Gastroesophageal sphincter (tissue), 3 donors: ENCODE measurements around the gene GALNT18.

Experiments
- CTCF ChIP-seq, 4 experiments: fragments of 200-600 bp in 2 of 4; fragments of 450-650 bp in 2 of 4; sonication (generic) in 1 of 4; IDR thresholded peaks; one replicate each; pipeline ENCODE4 v1.5.1; 2017 to 2019; ENCODE audit warnings: antibody characterized with exemption in 4 of 4, mild to moderate bottlenecking in 2 of 4, moderate library complexity in 2 of 4
- EP300 ChIP-seq: sonication (generic); formaldehyde crosslinking; IDR thresholded peaks from one replicate; pipeline ENCODE4 v1.6.1; 2017; ENCODE audit warnings: antibody characterized with exemption, mild to moderate bottlenecking
- POLR2A ChIP-seq, 2 donors: fragments of 450-650 bp; IDR thresholded peaks; one replicate each; pipeline ENCODE4 v1.6.1; 2017; ENCODE audit warnings: antibody characterized with exemption in 2 of 2, mild to moderate bottlenecking in 2 of 2, moderate library complexity in 1 of 2

DNA sequence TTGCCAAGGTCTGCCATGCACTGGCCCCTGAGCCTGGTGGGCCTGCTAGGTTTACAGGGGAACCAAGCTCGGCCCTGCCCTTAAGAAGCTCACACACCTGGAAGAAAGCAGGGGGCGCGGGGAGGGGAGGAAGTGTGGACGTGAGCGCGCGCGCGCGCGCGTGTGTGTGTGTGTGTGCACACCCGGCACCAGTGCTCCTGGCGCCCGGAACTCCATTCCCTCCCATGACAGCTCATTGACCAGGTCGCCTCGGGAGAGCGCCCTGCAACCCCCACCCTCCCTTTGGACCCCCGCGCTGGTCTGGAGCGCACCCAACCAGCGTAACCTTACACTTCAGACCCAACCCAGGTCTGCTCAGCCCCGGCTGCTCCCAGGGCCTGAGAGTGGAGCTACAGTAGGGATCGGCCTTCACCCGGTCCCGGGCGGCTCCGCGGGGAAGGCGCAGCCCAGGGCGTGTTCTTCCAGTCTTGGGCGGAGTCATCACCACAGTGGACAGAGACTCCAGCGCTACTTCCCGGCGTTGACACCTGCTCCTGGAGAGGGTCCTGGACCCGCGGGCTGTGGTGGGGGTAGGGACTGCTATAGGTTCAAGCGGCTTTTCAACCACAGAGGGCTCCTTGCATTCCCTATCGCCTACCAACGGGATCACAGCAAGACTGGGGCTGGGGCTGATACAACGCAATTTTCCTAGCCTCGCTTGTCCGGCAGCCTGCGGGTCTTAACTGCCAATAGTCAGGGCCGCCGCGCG is 1.5 kb downstream of the GALNT18 start:
- TF ChIP-seq CTCF (IDR thresholded peaks at IDR 0.05) = no peak
- no peak for TF ChIP-seq POLR2A (IDR thresholded peaks at IDR 0.05)
- TF ChIP-seq EP300 = no peak
